GM19035 (cell line): ENCODE results near the gene AMMECR1L.
"Not testable (repeated sequence)": the region's sequence is repeated elsewhere in the genome, so short reads cannot be mapped to it uniquely, and the experiment has no call there.

Experiments
- ATAC-seq: cut with Tn5 transposase; IDR thresholded peaks from one replicate; pipeline ENCODE4 v1.9.1; 2021; ENCODE audit not compliant: unreplicated experiment

Gene AMMECR1L

DNA sequence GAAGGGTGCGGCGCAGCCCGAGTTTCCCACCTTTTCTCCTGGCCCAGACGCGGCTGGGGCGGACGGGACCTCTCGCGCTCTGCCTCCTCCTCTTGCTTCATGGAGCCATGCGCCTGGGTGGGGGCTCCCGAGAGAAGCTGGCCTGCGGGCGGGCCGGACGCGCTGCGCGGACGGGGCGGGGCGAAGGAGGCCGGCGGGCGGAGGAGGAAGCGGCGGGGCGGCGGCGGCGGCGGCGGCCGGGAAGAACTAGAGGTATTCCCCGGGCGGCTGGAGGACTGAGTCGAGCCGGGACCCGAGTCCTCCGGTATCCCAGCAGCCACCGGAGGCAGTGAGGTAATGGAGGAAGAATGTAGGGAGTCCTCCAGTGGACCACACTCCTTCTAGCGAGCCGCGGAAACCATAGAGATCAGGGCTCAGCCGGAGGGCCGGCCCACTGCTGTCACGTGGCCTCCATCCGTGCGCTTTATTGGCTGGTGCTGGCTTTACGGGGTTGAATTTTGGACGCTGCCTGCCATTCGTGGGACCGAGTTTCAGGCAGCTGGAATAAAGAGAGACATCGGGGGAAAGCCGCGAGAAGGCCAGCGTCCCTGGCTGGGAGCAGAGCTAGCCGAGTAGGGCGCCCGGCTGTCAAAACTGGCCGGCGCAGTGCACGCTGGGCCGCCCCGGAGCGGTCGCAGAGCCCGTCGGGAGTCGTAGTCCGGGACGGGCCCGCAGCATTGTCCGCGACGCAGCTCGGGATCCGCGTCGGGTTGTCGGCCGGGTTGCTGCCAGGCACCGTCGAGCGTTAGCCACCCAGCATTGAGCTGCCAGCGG, at the start of gene AMMECR1L:
Gene AMMECR1L (minus strand): TSS at position 177 of the 813 bp plus-strand sequence. CDS start 11,722 bp downstream, outside the sequence.
- ATAC-seq, result peak; percentile 89

DNA sequence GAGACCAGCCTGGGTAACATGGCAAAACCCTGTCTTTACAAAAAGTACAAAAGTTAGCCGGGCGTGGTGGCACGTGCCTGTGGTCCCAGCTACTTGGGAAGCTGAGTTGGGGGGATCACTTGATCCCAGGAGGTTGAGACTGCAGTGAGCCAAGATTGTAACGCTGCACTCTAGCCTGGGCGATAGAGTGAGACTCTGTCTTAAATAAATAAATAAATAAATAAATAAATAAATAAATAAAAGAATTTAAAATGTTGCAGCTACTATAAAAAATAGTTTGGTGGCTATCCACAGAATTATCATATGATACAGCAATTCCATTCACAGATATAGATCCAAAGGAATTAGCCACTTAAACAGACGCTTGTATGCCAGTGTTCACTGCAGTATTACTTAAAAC, 49.6 kb upstream of the AMMECR1L start:
- no peak for ATAC-seq

DNA sequence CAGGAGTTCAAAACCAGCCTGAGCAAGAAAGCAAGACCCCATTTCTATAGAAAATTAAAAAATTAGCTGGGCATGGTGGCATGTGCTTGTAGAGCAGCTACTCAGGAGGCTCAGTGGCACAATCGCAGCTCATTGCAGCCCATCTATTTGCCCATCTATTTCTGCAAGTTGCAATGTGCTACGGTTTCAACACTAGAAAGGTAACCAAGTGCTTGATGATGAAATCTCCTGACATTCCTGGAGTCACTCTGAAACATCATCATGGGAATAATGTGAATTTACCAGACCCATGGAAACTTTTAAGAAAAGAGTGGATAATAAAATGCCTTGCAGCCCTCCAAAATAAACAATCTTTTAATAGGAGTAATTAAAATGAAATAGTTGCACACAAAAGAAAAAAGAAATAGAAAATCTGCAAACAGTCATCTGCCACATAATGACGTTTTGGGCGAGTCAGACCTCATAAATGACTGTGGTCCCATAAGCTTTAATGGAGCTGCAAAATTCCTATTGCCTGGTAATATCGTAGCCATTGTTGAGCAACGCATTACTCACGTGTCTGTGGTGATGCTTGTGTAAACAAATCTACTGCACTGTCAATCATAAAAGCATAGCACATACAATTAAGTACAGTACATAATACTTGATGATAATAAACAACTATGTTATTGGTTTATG, 46.6 kb upstream of the AMMECR1L start:
- no peak for ATAC-seq

DNA sequence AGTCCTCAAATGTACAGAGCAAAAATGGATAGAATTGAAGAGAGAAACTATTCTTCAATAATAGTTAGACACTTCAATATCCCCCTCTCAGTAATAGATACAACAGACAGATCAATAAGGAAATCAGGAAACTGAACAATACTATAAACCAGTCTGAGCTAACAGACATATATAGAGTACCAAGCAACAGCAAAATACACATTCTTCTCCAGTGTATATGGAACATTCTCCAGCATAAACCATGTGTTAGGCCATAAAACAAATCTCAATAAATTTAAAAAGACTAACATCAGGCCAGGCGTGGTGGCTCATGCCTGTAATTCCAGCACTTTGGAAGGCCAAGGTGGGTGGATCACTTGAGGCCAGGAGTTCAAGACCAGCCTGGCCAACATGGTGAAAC, 43.7 kb upstream of the AMMECR1L start:
- no peak for ATAC-seq

DNA sequence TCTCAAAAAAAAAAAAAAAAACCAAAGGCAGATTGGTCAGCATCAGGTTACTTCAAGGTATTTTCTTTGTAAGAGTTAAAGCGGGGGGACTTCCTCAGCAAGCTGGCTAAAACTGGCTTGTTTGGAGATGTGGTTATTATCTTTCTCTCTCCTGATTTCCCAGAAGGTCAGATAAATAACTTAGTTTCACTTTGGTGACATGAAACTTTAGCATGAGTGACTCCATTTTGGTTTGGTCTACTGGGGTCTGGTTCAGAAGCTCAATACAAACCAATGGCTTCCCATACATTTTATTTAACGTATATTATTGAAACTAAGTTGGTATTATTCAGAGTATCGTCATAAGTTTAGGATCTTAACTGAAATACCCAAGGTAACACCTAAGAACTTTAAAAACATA, 41.6 kb upstream of the AMMECR1L start:
- no peak for ATAC-seq

DNA sequence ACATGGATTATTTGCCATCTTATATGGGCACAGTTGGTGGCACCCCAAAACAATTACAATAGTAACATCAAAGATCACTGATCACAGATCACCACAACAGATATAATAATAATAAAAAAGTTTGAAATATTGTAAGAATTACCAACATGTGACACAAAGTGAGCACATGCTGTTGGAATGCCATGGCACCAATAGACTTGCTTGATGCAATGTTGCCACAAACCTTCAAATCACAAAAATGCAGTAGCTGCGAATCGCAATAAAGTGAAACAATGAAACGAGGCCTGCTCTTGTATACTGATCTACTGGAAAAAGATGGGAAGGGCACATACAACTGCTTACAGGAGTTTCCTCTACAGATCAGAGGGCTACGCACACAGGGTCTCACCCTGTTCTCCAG, 32.2 kb upstream of the AMMECR1L start:
- no peak for ATAC-seq

DNA sequence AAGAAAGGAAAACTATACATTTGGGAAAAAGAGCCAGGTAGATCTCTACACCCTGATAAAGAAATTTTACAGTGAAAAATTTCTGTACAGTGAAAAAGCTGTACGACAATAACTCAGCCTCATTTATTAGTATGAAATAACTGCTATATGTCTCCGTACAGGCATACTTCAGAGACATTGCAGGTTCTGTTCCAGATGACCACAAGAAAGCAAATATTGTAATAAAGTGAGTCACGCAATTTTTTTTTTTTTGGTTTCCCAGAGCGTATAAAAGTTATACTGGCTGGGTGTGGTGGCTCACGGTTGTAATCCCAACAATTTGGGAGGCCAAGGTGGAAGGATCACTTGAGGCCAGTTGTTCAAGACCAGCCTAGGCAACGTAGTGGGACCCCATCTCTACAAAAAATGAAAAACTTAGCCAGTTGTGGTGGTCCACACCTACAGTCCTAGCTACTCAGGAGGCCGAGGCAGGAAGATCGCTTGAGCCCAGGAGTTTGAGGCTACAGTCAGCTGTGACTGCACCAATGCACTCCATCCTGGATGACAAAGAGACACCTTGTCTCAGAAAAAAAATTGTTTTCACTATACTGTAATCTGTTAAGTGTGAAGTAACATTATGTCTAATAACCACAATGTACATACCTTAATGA, 28.2 kb upstream of the AMMECR1L start:
- ATAC-seq, result no peak

DNA sequence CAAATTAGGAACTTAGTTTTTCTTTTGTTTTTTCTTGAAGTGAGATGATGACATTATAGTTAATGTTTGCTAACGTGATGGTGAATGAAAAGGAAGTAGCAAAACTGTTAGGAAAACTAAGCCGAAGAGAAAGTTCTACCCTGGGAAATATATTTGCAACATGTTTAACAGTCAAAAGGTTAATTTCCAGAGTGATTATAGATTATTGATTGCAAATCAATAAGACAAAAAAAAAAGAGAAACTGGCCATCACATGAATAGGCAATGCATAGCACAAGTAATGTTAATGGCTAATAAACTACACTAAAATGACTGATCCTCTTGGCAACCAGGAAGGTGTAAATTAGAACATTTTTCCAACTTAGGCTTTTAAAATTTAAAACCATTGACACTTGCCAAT, 26.0 kb upstream of the AMMECR1L start:
- ATAC-seq, result no peak

DNA sequence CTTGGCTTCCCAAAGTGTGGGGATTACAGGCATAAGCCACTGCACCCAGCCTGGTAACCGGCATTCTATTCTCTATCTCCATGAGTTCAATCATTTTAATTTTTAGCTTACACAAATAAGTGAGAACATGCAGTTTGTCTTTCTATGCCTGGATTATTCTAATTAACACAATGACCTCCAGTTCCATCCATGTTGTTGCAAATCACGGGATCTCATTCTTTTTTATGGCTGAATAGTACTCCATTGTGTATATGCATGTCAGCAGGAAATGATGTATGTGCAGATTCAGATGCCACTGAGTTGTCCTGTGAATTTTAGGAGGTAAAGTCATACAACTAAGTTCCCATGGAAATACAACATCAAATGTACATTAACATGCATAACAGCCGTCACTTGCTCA, 24.7 kb upstream of the AMMECR1L start:
- no peak for ATAC-seq

DNA sequence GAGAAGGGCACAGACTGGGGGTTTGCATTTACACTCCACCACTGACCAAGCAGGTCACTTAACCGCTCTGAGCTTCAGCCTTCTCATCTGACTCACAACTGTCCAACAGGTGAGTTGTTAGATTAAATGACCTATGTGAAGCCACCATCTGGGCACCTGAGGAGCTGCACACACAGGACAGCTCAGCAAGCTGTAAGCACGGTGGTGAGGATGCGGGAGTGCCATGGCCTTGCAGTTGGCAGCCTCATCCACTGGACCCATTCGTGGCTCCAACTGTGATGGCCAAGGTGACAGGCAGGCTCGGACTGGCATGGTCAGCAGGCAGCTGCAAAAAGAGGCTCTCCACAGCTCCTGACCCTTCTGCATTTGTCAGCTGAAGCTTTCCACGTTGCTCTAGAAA, 23.3 kb upstream of the AMMECR1L start:
- no peak for ATAC-seq

DNA sequence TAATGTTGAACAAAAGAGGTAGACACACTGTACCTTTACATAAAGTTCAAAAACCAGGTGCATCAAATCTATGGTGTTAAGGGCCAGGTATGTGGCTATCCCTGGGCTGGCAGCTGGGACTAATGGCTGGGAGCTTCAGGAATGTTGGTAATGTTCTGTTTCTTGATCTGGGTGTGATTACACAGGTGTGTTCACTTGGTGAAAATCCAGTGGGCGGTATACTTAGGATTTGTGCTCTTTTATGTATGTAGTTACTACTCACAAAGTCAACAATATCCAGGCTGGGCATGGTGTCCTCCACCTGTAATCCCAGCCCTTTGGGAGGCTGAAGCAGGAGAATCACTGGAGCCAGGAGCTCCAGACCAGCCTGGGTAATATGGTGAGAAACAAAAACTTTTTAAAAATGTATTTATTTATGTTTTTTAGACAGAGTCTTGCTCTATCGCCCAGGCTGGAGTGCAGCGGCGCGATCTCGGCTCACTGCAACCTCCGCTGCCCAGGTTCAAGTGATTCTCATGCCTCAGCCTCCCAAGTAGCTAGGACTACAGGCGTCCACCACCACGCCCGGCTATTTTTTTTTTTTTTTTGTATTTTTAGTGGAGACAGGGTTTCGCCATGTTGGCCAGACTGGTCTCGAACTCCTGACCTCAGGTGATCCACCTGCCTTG, 22.1 kb upstream of the AMMECR1L start:
- not testable (repeated sequence) for ATAC-seq

DNA sequence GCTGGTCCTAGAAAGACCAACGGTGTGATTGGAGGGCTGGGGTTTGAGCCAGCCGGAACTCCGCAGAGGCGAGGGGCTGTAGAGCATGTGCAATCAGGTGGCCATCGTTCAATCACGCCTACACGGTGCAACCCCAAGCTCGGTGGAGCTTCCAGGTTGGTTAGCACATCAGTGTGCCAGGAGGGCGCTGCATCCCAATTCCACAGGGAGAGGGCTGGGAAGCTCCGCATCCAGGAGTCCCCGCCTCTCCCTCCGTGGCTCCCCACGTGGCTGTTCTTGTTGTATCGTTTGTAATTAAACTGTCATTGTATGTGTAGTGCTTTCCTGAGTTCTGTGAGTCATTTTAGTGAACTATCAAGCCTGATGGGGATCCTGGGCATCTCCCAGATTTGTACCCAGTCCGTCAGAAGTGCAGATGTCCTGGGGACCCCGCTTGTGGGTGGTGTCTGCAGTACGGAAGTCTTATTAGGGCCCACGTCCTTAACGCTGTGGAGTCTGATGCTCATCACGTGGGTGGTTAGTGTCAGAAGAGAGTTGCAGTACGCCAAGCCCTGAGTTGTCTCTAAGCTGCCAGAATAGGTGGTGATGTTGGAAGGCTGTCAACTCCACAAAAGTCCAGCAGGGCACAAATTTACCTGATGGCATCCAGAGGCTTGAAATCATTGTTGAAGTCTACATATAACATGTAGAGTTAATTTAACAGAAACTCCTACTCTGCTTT, 20.6 kb upstream of the AMMECR1L start:
- ATAC-seq, result no peak

DNA sequence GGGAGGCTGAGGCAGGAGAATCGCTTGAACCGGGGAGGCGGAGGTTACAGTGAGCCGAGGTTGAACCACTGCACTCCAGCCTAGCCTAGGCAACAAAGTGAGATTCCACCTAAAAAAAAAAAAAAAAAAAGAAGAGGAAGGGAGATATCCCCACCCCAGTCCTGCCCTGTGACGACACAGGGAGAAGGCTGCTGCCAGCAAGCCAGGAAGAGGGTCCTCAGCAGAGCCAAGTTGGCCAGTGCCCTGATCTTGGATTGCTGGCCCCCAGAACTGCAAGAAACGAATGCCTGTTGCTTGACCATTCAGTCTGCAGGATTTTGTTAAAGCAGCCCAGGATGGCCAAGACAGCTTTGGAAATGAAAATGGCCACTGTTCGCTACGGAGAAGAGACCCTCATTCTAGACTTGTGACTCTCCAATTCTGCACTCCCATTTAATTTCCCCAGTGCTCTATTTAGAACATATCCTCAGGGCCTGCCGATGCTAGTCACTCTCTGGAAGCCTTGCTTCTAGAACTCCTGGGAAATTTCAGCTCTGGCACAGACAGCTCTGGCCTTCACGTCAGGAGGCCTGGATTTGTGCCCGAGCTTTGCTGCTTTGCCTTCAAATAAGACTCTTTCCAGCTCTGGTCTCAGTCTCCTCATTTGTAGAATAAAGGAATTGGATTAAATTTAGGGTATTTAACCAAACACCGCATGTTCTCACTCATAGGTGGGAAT, 15.7 kb upstream of the AMMECR1L start:
- ATAC-seq, result no peak

DNA sequence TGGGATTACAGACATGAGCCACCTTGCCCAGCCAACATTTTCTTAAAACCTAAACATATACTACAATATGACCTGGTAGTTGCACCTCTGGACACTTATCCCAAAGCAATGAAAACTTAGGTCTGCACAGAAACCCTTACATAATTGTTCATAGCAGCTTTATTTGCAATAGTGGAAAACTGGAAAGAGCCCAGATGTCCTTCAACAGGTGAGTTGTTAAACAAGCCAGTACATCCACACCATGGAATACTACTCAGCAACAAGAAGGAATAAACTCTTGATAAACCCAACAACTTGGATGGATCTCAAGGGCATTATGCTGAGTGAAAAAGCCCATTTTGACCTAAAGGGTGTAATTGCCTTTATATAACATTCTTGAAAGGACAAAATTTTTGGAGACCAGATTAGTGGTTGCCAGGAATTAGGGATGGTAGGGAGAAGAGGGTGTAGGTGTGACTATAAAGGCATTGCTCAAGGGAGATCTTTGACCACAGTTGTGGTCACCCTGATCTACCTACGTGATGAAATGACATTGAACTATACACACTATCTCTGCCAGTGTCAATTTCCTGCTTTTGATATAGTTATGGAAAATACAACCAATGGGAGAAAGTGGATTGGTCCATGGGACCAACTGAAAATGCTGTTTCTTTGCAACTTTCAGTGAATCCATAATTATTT, 11.9 kb upstream of the AMMECR1L start:
- ATAC-seq, result no peak

DNA sequence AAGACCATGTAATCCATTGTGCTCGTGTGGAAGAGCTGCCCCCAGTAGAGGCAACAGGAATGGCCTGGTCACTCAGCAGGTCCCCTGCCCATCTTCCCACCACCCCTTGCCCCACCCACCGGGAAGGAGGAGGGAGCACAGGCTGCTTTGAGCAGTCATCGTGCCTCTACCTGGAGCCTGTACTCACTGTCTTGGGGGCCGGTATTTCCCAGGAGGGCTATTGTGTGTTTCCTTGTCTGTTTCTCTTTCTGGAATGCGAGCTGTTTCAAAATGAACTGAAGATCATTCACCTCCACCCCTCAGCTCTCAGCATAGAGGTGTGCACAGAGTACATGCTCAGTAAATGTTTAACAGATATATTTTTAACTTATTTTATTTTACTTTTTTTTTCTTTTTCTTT, 7.7 kb upstream of the AMMECR1L start:
- ATAC-seq, result no peak

DNA sequence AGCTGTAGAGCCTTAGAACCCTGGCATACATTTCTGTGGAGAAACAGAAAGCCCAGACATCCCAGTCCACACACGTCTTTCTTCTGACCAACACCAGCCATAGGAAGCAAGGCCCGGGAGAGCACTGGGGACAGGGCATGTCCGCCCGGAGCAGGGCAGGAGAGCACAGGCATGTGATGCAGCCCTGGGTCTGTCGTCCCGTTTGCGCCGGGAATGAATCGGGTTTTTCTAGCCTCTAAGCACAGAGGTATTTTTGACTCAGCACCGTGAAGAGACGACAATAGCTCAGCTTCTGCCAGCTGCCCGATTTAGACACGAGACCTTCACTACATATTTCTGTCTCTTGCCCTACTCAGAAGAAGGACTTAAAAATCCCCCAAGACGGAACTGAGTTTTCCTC, 7.3 kb upstream of the AMMECR1L start:
- ATAC-seq, result no peak

DNA sequence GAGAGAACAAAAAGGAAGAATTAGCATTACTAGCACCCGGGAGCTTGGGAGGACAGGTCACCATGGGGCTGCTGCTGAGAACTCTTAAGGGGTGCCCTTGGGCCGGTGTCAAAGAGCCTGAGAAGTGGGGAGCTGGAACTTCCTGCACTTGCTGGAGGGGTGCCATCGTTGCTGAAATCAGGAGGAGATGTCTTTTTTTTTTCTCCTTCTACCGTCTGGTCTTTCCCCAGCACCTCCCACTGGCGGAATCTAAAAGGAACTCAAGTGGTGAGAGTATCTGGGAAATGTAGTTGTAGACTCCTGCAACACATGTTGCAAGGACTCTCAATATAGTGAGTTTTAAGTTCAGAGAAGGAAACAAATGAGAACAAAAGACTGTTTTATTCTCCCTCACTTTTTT, 6.1 kb upstream of the AMMECR1L start:
- ATAC-seq, result no peak

DNA sequence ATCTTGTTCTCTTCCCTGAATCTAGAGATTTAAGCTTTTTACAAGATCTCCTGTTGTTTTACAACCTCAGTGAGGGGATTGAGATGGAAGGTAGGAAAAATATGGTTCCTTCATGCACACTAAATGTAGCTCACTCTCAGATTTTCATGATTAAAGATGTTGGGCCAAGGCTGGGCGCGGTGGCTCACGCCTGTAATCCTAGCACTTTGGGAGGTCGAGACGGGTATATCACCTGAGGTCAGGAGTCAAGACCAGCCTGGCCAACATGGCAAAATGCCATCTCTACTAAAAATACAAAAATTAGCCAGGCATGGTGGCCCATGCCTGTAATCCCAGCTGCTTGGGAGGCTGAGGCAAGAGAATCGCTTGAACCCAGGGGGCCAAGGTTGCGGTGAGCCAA, 5.0 kb upstream of the AMMECR1L start:
- not testable (repeated sequence) for ATAC-seq

DNA sequence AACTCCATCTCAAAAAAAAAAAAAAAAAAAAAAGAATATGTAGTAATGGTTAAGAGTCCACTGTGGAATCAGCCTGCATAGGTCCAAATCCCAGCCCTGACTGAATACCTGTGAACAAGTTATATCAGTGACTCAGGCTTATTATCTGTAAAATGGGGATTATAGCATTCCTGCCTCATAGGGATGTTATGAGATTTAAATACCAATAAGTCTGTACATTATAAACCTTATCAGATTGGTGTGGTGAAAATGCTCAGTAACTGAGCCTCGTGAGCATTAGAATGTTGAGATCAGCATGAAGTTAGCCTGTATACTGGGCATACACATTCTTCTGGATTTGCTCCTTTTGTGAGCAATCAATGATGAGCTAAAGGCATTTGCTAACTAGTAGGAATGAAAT, 3.0 kb upstream of the AMMECR1L start:
- no peak for ATAC-seq

DNA sequence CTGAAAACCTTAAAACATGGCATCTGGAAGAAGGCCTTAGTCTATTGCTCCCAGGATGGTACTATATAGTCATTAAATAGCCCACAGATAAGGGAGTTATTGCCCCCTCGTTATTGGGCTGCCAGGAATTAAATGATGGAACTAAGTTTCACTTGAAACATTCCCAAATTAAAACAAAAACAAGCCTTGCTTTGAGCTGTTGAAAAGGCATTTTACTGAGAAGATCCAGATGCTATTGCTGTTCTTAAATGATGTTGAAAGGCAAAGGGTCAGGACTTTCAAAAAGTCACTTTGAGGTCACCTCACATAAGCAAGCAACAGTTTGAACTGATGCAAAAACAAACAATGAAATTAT, 2.0 kb upstream of the AMMECR1L start:
- no peak for ATAC-seq
